ENCODE measurements around the gene INTS3.
A peak's percentile ranks its signal among the peaks of the same experiment; 100 is the strongest.

INTS3 gene

DNA sequence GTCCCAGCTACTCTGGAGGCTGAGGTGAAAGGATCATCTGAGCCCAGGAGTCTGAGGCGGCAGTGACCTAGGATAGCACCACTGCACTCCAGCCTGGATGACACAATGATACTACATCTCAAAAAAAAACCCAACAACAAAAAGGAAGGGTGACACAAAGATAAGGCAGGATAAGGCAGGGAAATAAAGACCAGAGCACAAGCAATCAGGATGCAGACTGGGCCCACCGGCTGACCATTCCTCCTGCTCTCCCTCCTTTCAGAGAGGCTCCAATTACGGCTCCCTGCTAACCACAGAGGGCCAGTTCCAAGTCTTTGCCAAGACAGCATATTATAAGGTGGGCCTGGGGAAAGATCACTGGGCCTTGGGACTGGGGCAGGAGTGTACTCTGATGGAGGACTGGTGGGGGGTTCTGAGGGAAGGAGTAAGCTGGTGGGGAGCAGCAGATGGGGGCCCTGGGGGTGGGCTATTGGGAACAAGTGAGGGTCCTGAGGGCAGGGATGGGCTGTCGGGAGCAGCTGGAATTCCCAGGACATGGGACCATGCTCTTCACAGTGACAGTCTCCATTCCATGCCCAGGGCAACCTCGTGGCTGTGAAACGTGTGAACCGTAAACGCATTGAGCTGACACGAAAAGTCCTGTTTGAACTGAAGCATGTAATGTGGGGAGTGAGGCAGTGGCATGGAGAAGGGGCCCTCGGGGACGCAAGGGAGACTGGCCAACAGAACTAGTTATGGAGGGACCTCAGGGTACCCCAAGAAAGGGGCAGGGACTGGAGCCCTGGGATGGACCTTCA is 42.1 kb upstream of the INTS3 start:
- Histone ChIP-seq H3K36me3 (no peaks in the 10 kb centered on the region), H3K4me3 (no peak overlapping the region), H3K4me1 (peaks cover 16 to 41% (median 32%) of the 10 kb centered on the region in 10 experiments), H3K27me3 (peaks cover 8 to 22% (median 13%) of the 10 kb centered on the region in 11 experiments), H3K4me2 (no peak overlapping the region), H3K27ac (no peak overlapping the region), H3K9ac (no peak overlapping the region), H4K20me1 (no peaks in the 10 kb centered on the region; a peak in 1 of 22 replicates), H3K9me3 (replicated peaks in 1 of 11) (no peaks in the 10 kb centered on the region)
- no peak for TF ChIP-seq Cebpa-rat (IDR thresholded peaks at IDR 0.05)

- Histone ChIP-seq H3K27ac (peak overlapping the region in 4 of 11 experiments; percentile 9 to 48 (median 28); a peak in 2 of 22 replicates), H3K36me3 (no peaks in the 10 kb centered on the region), H3K4me1 (peaks cover 16 to 50% (median 42%) of the 10 kb centered on the region in 10 experiments), H3K9ac (no peak overlapping the region; a peak in 1 of 22 replicates), H4K20me1 (no peaks in the 10 kb centered on the region; a peak in 1 of 22 replicates), H3K27me3 (peaks cover 0 to 5% (median 0%) of the 10 kb centered on the region in 11 experiments; a peak in 2 of 22 replicates), H3K9me3 (replicated peaks in 1 of 11) (no peaks in the 10 kb centered on the region), H3K4me3 (no peak overlapping the region), H3K4me2 (peak overlapping the region; percentile 69 to 95 (median 83))
- TF ChIP-seq Cebpa-rat (IDR thresholded peaks at IDR 0.05): no peak
Observed at GRCh38 chr1:153687346-153688125, 40.3 kb upstream of the INTS3 start.

DNA sequence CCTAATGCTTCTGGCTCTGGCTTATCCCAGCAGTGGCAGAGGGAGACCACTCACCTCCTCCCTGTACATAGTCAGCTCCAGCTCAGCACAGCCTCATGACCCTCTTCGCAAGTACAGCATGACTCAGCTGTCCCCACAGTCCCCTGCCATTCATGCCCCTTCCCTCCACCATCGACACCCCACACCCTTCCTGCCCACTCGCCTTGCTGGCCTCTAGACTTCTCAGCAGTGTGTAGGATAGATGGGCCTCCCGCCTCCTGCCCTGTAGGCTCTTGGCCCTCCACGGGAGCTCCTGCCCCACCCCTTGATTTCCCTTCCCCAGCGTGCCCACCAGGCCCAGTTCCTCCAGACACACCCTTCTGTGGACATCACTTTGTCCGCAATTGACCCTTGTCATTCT is 39.6 kb upstream of the INTS3 start:
- no peaks in the 10 kb centered on the region for H3K36me3 ChIP-seq
- H3K9ac ChIP-seq: peak overlapping the region in 1 of 11 experiments; percentile 8; a peak in 1 of 22 replicates
- H3K27me3 ChIP-seq: 0 out of 22 replicates have a peak, but pooled peaks cover 0 to 2% (median 0%) of the 10 kb centered on the region in 11 experiments
- no peaks in the 10 kb centered on the region for H4K20me1 ChIP-seq
- H3K4me2 ChIP-seq: peak overlapping the region; percentile 69 to 95 (median 83)
- no peak for TF ChIP-seq Cebpa-rat (IDR thresholded peaks at IDR 0.05)
- no peak overlapping the region for H3K4me3 ChIP-seq
- H3K4me1 ChIP-seq: peaks cover 16 to 50% (median 42%) of the 10 kb centered on the region in 10 experiments
- H3K27ac ChIP-seq: peak overlapping the region in 6 of 11 experiments; percentile 9 to 48 (median 28); a peak in 8 of 22 replicates
- H3K9me3 ChIP-seq (replicated peaks in 1 of 11): no peaks in the 10 kb centered on the region

DNA sequence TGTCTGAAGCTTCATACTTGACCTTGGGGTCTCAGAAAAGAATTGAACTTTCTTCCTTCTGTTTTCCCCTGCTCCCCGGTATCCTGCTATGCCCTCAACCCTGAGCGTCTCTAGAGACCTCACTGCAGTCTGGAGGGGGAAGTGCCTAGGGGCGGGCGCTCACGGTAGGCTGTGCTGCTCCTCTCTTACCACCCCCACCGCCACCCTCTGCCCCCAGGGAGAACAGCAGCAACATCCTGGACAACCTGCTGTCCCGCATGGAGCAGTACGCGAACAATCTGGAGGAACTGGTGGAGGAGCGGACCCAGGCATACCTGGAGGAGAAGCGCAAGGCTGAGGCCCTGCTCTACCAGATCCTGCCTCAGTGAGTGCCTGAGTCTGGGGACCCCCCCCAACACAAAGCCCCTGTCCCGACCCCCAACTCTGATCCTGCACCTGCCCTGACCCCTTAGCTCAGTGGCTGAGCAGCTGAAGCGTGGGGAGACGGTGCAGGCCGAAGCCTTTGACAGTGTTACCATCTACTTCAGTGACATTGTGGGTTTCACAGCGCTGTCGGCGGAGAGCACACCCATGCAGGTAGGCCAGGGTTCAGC is 39.0 kb upstream of the INTS3 start:
- Histone ChIP-seq H3K27me3 (no peaks in the 10 kb centered on the region), H3K4me1 (peaks cover 16 to 48% (median 42%) of the 10 kb centered on the region in 10 experiments), H3K9me3 (replicated peaks in 1 of 11) (no peaks in the 10 kb centered on the region), H3K4me3 (no peak overlapping the region; a peak in 1 of 20 replicates), H3K9ac (peak overlapping the region in 2 of 11 experiments; percentile 8 to 32; a peak in 1 of 22 replicates), H3K27ac (peak overlapping the region in 5 of 11 experiments; percentile 20 to 48 (median 30); a peak in 2 of 22 replicates), H4K20me1 (no peaks in the 10 kb centered on the region), H3K4me2 (peak overlapping the region; percentile 69 to 95 (median 83)), H3K36me3 (no peaks in the 10 kb centered on the region)
- no peak for TF ChIP-seq Cebpa-rat (IDR thresholded peaks at IDR 0.05)

DNA sequence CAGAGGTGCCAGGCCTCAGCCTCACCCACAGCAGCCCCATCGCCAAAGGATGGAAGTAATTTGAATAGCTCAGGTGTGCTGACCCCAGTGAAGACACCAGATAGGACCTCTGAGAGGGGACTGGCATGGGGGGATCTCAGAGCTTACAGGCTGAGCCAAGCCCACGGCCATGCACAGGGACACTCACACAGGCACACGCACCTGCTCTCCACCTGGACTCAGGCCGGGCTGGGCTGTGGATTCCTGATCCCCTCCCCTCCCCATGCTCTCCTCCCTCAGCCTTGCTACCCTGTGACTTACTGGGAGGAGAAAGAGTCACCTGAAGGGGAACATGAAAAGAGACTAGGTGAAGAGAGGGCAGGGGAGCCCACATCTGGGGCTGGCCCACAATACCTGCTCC is 34.4 kb upstream of the INTS3 start:
- no peak for TF ChIP-seq Cebpa-rat (IDR thresholded peaks at IDR 0.05)
- no peak overlapping the region for H3K4me3 ChIP-seq
- H3K9ac ChIP-seq: no peak overlapping the region
- H3K27ac ChIP-seq: no peak overlapping the region
- no peak overlapping the region for H3K4me2 ChIP-seq
- no peaks in the 10 kb centered on the region for H4K20me1 ChIP-seq
- peaks cover 17 to 45% (median 43%) of the 10 kb centered on the region in 10 experiments for H3K4me1 ChIP-seq
- H3K36me3 ChIP-seq: no peaks in the 10 kb centered on the region
- no peaks in the 10 kb centered on the region for H3K9me3 ChIP-seq (replicated peaks in 1 of 11)
- H3K27me3 ChIP-seq: 0 out of 22 replicates have a peak, but pooled peaks cover 0 to 5% (median 0%) of the 10 kb centered on the region in 11 experiments

GRCh38 chr1:153696741-153697140 is 31.1 kb upstream of the INTS3 start:
- Histone ChIP-seq H3K9me3 (replicated peaks in 1 of 11) (no peaks in the 10 kb centered on the region), H3K4me1 (peaks cover 12 to 20% (median 19%) of the 10 kb centered on the region in 10 experiments), H3K9ac (no peak overlapping the region), H3K4me3 (no peak overlapping the region), H3K27ac (no peak overlapping the region), H3K4me2 (no peak overlapping the region), H3K27me3 (0 out of 22 replicates have a peak, but pooled peaks cover 0 to 5% (median 0%) of the 10 kb centered on the region in 11 experiments), H3K36me3 (no peaks in the 10 kb centered on the region), H4K20me1 (no peaks in the 10 kb centered on the region)
- no peak for TF ChIP-seq Cebpa-rat (IDR thresholded peaks at IDR 0.05)

GRCh38 chr1:153697191-153698019 is 30.4 kb upstream of the INTS3 start:
- no peak overlapping the region for H3K4me3 ChIP-seq
- H3K4me2 ChIP-seq: peak overlapping the region; percentile 27 to 74 (median 62)
- H3K27me3 ChIP-seq: 0 out of 22 replicates have a peak, but pooled peaks cover 0 to 5% (median 0%) of the 10 kb centered on the region in 11 experiments
- H3K9ac ChIP-seq: peak overlapping the region in 9 of 11 experiments; percentile 4 to 59 (median 44); a peak in 9 of 22 replicates
- H4K20me1 ChIP-seq: no peaks in the 10 kb centered on the region
- no peak for TF ChIP-seq Cebpa-rat (IDR thresholded peaks at IDR 0.05)
- peaks cover 12 to 26% (median 18%) of the 10 kb centered on the region in 10 experiments for H3K4me1 ChIP-seq
- H3K27ac ChIP-seq: peak overlapping the region in 10 of 11 experiments; percentile 0 to 68 (median 43); a peak in 18 of 22 replicates
- no peaks in the 10 kb centered on the region for H3K9me3 ChIP-seq (replicated peaks in 1 of 11)
- no peaks in the 10 kb centered on the region for H3K36me3 ChIP-seq
